WTC11 (cell line): ENCODE results near the gene SEC24B. TPM values are rescaled to one million over a fixed set of nuclear protein-coding genes. Genes with fewer than 3 reads are reported as not detected.

ENCODE experiments used
- ATAC-seq: fragments of 200-7000 bp; cut with Tn5 transposase; 2 replicates; pipeline ENCODE4 v1.10.0; 2021; ENCODE audit warnings: mild to moderate bottlenecking, moderate library complexity
- CTCF ChIA-PET: fragments of 300-600 bp; sonication (Branson Sonifier 250); formaldehyde crosslinking; loops from one replicate; lab custom pipeline; 2021; ENCODE audit warnings: antibody characterized with exemption; lab: Charles Lee
- POLR2A ChIA-PET: fragments of 350-600 bp; sonication (Branson Sonifier 250); formaldehyde crosslinking; loops from one replicate; lab custom pipeline; 2021; ENCODE audit warnings: antibody characterized with exemption; lab: Charles Lee
- DNase-seq: peaks from one replicate; pipeline ENCODE4 v3.0.0; 2021; ENCODE audit warnings: low spot score
- H3K27ac Mint-ChIP-seq: 2 replicates; pipeline ENCODE4 v1.8.0; 2021; ENCODE audit warnings: mixed read lengths
- H3K27me3 Mint-ChIP-seq: 2 replicates; pipeline ENCODE4 v1.8.0; 2021; ENCODE audit warnings: low read depth, mild to moderate bottlenecking, moderate library complexity, mixed read lengths
- H3K36me3 Mint-ChIP-seq: 2 replicates; pipeline ENCODE4 v1.8.0; 2021; ENCODE audit warnings: mixed read lengths
- H3K4me1 Mint-ChIP-seq: 2 replicates; pipeline ENCODE4 v1.8.0; 2022; ENCODE audit warnings: mixed read lengths
- H3K4me3 Mint-ChIP-seq: 2 replicates; pipeline ENCODE4 v1.8.0; 2021; ENCODE audit warnings: mild to moderate bottlenecking, moderate library complexity, mixed read lengths
- H3K9me3 Mint-ChIP-seq: 2 replicates; pipeline ENCODE4 v1.8.0; 2021; ENCODE audit warnings: mixed read lengths
- ARID4B ChIP-seq: sonication (generic); formaldehyde crosslinking; IDR thresholded peaks from 2 replicates; pipeline ENCODE4 v1.8.0; 2023; ENCODE audit warnings: missing genetic modification reagents, mild to moderate bottlenecking, borderline replicate concordance
- FOXK1 ChIP-seq: sonication (generic); formaldehyde crosslinking; IDR thresholded peaks from 2 replicates; pipeline ENCODE4 v1.8.0; 2022; ENCODE audit warnings: mild to moderate bottlenecking, moderate library complexity, missing genetic modification reagents
- TEAD4 ChIP-seq: sonication (generic); formaldehyde crosslinking; IDR thresholded peaks from 2 replicates; pipeline ENCODE4 v1.8.0; 2022; ENCODE audit warnings: mild to moderate bottlenecking, missing genetic modification reagents
- ZNF416 ChIP-seq: fragments of 250-450 bp; sonication (Bioruptor Pico); IDR thresholded peaks from 2 replicates; pipeline ENCODE4 v1.9.0; 2021; ENCODE audit warnings: mild to moderate bottlenecking, inconsistent platforms
- ZNF512 ChIP-seq: sonication (generic); formaldehyde crosslinking; IDR thresholded peaks from 2 replicates; pipeline ENCODE4 v1.8.1; 2022; ENCODE audit warnings: missing genetic modification reagents, borderline replicate concordance
- total RNA-seq: library from RNA; stranded (reverse); gene quantifications from 3 replicates; pipeline ENCODE4 v1.2.3, GENCODE V29; 2021
- TF ChIP-seq, protein P1 (sequence below): sonication (generic); formaldehyde crosslinking; IDR thresholded peaks from 2 replicates; pipeline ENCODE4 v1.8.1; 2023; ENCODE audit warnings: mild to moderate bottlenecking, missing genetic modification reagents
- TF ChIP-seq, protein P2 (sequence below): sonication (generic); formaldehyde crosslinking; IDR thresholded peaks from 2 replicates; pipeline ENCODE4 v1.8.1; 2023; ENCODE audit warnings: mild to moderate bottlenecking, missing genetic modification reagents
- TF ChIP-seq, protein P3 (sequence below): sonication (generic); formaldehyde crosslinking; IDR thresholded peaks from 2 replicates; pipeline ENCODE4 v1.8.0; 2023; ENCODE audit warnings: missing genetic modification reagents

SEC24B gene
- total RNA-seq, 1 experiment from 2014 or later: 24.0 TPM

- TF ChIP-seq, protein P1, sequence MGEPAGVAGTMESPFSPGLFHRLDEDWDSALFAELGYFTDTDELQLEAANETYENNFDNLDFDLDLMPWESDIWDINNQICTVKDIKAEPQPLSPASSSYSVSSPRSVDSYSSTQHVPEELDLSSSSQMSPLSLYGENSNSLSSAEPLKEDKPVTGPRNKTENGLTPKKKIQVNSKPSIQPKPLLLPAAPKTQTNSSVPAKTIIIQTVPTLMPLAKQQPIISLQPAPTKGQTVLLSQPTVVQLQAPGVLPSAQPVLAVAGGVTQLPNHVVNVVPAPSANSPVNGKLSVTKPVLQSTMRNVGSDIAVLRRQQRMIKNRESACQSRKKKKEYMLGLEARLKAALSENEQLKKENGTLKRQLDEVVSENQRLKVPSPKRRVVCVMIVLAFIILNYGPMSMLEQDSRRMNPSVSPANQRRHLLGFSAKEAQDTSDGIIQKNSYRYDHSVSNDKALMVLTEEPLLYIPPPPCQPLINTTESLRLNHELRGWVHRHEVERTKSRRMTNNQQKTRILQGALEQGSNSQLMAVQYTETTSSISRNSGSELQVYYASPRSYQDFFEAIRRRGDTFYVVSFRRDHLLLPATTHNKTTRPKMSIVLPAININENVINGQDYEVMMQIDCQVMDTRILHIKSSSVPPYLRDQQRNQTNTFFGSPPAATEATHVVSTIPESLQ (CRISPR knock-in tag): no peak
- TF ChIP-seq, all 79 proteins: peak for 0
Measured at GRCh38 chr4:109571494-109571893, 137.9 kb downstream of the SEC24B start (continued).

DNA sequence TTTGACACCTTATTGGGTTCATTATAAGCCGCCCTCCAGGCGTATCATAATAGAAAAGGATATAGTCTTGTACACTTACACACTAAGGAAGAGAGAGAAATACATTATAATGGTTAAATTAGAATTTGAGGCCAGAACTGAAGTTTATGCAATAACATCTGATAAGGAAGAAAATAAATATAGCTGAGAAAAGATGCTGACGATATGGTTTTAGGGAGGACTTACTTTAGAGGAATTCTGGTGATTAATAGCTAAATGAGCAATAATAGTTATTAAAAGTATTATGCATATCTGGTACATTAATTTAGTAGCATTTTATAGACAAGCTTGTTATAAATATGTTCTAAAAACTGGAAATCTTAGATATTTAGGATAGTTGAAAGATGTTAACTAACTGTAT, 138.5 kb downstream of the SEC24B start:
- no peak overlapping the region for H3K27ac Mint-ChIP-seq
- H3K36me3 Mint-ChIP-seq: no peaks in the 10 kb centered on the region
- CTCF ChIA-PET: interaction anchor here (1.2 kb wide), 1 partner anchor 12 kb away, joined by 3 read pairs; the partner anchor contains the start of gene MCUB
- TF ChIP-seq, protein P2, sequence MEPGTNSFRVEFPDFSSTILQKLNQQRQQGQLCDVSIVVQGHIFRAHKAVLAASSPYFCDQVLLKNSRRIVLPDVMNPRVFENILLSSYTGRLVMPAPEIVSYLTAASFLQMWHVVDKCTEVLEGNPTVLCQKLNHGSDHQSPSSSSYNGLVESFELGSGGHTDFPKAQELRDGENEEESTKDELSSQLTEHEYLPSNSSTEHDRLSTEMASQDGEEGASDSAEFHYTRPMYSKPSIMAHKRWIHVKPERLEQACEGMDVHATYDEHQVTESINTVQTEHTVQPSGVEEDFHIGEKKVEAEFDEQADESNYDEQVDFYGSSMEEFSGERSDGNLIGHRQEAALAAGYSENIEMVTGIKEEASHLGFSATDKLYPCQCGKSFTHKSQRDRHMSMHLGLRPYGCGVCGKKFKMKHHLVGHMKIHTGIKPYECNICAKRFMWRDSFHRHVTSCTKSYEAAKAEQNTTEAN (CRISPR knock-in tag): no peak
- no peak for TF ChIP-seq ARID4B
- TF ChIP-seq ZNF416 (CRISPR knock-in tag): no peak
- peaks cover 4% of the 10 kb centered on the region; the same call in 1 of the 2 replicates for H3K9me3 Mint-ChIP-seq
- H3K4me1 Mint-ChIP-seq: no peaks in the 10 kb centered on the region
- no peaks in the 10 kb centered on the region for H3K27me3 Mint-ChIP-seq
- POLR2A ChIA-PET: no interaction called here
- no peak for DNase-seq
- no peak for ATAC-seq
- H3K4me3 Mint-ChIP-seq: no peak overlapping the region

GRCh38 chr4:109574443-109574850, 140.8 kb downstream of the SEC24B start:
- DNase-seq: no peak
- TF ChIP-seq, protein P3, sequence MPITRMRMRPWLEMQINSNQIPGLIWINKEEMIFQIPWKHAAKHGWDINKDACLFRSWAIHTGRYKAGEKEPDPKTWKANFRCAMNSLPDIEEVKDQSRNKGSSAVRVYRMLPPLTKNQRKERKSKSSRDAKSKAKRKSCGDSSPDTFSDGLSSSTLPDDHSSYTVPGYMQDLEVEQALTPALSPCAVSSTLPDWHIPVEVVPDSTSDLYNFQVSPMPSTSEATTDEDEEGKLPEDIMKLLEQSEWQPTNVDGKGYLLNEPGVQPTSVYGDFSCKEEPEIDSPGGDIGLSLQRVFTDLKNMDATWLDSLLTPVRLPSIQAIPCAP (CRISPR knock-in tag): no peak
- TF ChIP-seq ZNF512 (no peak), TEAD4 (CRISPR knock-in tag) (no peak), FOXK1 (CRISPR knock-in tag) (no peak)
- no peaks in the 10 kb centered on the region for H3K4me1 Mint-ChIP-seq

More at GRCh38 chr4:109574443-109574850, 140.8 kb downstream of the SEC24B start:
- no peak overlapping the region for H3K4me3 Mint-ChIP-seq
- H3K36me3 Mint-ChIP-seq: 0 out of 2 replicates have a peak, but pooled peaks cover 2% of the 10 kb centered on the region
- peaks cover 4% of the 10 kb centered on the region; the same call in 1 of the 2 replicates for H3K9me3 Mint-ChIP-seq
- POLR2A ChIA-PET: no interaction called here
- CTCF ChIA-PET: interaction anchor here (0.6 to 1.4 kb wide), 5 partner anchors 12 to 147 kb away, joined by 3 to 7 read pairs (median 3); no protein-coding TSS in a partner anchor
- no peaks in the 10 kb centered on the region for H3K27me3 Mint-ChIP-seq
- ATAC-seq: peak; percentile 65
- no peak overlapping the region for H3K27ac Mint-ChIP-seq
